Epithelial cell of esophagus (primary cell): ENCODE results near the gene ZNF236.

Source experiments
- DNase-seq: peaks from one replicate; pipeline ENCODE4 v3.0.0; 2010; ENCODE audit warnings: low read depth
- H3K4me3 ChIP-seq: 2 replicates; pipeline ENCODE4 v1.5.1; 2011; ENCODE audit warnings: mild to moderate bottlenecking, low read length, control low read depth
- CTCF ChIP-seq: IDR thresholded peaks from 2 replicates; pipeline ENCODE4 v1.5.1; 2011; ENCODE audit warnings: low read depth, mild to moderate bottlenecking, low read length, control low read depth, inconsistent platforms; ENCODE audit not compliant: insufficient read depth; ENCODE audit errors: missing control alignments

Gene ZNF236

GRCh38 chr18:76885001-76885400 is 62.6 kb downstream of the ZNF236 start:
- no peak for TF ChIP-seq CTCF
- DNase-seq, result no peak
- no peak overlapping the region for H3K4me3 ChIP-seq

GRCh38 chr18:76886112-76886511 is 63.8 kb downstream of the ZNF236 start:
- H3K4me3 ChIP-seq, result no peak overlapping the region

DNA sequence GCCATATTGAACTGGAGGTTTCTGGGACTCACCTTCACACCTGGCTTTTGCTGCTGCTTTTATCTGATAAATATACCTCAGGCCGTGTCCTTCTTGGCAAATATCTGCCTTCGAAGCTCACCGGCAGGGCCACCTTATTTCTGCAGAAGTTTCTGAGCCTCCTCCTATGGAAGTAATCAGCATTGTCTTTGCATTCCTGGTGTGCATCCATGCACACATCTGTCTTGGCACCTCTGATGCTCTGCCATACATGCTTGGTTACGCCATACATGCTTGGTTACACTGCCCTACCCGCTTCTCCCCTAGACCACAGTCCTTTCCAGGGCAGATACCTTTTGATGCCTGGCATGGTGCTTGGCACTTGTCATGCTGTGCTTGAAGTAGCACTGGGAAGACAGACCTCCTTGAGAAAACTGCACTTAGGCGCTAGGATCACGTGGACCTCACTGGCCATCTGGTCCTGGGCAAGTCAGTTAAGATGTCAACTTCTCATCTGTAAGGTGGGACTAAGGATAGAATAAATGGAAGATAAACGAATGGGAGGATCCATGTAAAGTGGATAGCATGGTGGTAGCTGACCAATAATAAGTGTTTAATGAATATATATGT is 66.8 kb downstream of the ZNF236 start:
- H3K4me3 ChIP-seq, result no peak overlapping the region
- DNase-seq, result no peak
- TF ChIP-seq CTCF, result no peak

More at GRCh38 chr18:76886112-76886511, 63.8 kb downstream of the ZNF236 start:
- DNase-seq, result no peak
- no peak for TF ChIP-seq CTCF

DNA sequence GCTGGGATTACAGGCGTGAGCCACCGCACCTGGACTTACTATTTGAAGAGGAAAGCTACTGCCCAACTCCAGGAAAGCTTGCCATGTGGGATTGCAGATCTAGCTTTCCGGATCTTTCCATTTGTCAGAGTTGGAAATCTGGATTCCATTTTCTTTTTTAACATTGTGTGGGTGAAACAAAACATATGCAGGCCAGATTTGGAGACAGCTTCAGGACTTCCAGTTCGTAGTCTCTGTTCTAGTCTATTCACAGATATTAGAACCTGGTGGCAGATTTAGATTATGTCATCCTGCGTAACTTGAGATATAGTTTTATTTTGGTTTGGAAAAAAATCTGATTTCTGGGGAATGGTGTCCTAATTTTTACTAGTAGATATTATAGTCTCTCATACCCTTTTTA is 70.5 kb downstream of the ZNF236 start:
- no peak for DNase-seq
- H3K4me3 ChIP-seq, result no peak overlapping the region
- TF ChIP-seq CTCF, result no peak

- no peak for DNase-seq
- TF ChIP-seq CTCF, result no peak
- H3K4me3 ChIP-seq, result no peak overlapping the region
Measured at GRCh38 chr18:76894566-76895346, 72.4 kb downstream of the ZNF236 start.

- no peak for TF ChIP-seq CTCF
- H3K4me3 ChIP-seq, result no peak overlapping the region
- DNase-seq, result no peak
Measured at GRCh38 chr18:76895498-76895897, 73.1 kb downstream of the ZNF236 start.
